Glomerular visceral epithelial cell (primary cell): ENCODE measurements around the gene PRR5L.

ENCODE experiments used
- DNase-seq: peaks from one replicate; pipeline ENCODE4 v3.0.0-alpha.2; 2016; ENCODE audit errors: extremely low spot score

Gene PRR5L

GRCh38 chr11:36295926-36296325 is at the start of gene PRR5L:
TSS of gene PRR5L (plus strand) at chr11:36296288. CDS start at chr11:36401122, 104,834 bp downstream.
- no peak for DNase-seq

- DNase-seq, result no peak
Measured at GRCh38 chr11:36247493-36247892, 48.6 kb upstream of the PRR5L start.

- DNase-seq, result no peak
Measured at GRCh38 chr11:36248436-36248835, 47.7 kb upstream of the PRR5L start.

GRCh38 chr11:36249246-36249645 is 46.8 kb upstream of the PRR5L start:
- peak; percentile 84 for DNase-seq

GRCh38 chr11:36251823-36252222 is 44.3 kb upstream of the PRR5L start:
- no peak for DNase-seq

- no peak for DNase-seq
Measured at GRCh38 chr11:36253238-36253637, 42.9 kb upstream of the PRR5L start.

GRCh38 chr11:36254713-36255112 is 41.4 kb upstream of the PRR5L start:
- no peak for DNase-seq

- DNase-seq, result peak; percentile 81
Measured at GRCh38 chr11:36257351-36257750, 38.7 kb upstream of the PRR5L start.

- DNase-seq, result peak; percentile 67
Measured at GRCh38 chr11:36258730-36259360, 37.2 kb upstream of the PRR5L start.

- DNase-seq, result no peak
Measured at GRCh38 chr11:36261094-36261493, 35.0 kb upstream of the PRR5L start.

- no peak for DNase-seq
Measured at GRCh38 chr11:36264011-36264972, 31.8 kb upstream of the PRR5L start.

- DNase-seq, result no peak
Measured at GRCh38 chr11:36264973-36265344, 31.1 kb upstream of the PRR5L start.

- peak; percentile 52 for DNase-seq
Measured at GRCh38 chr11:36265793-36266628, 30.1 kb upstream of the PRR5L start.

GRCh38 chr11:36266767-36267166 is 29.3 kb upstream of the PRR5L start:
- no peak for DNase-seq

- DNase-seq, result no peak
Measured at GRCh38 chr11:36268337-36268985, 27.6 kb upstream of the PRR5L start.

- no peak for DNase-seq
Measured at GRCh38 chr11:36270701-36271100, 25.4 kb upstream of the PRR5L start.

- DNase-seq, result no peak
Measured at GRCh38 chr11:36271794-36272407, 24.2 kb upstream of the PRR5L start.

GRCh38 chr11:36273110-36273509 is 23.0 kb upstream of the PRR5L start:
- no peak for DNase-seq

- no peak for DNase-seq
Measured at GRCh38 chr11:36274414-36274813, 21.7 kb upstream of the PRR5L start.

- peak; percentile 27 for DNase-seq
Measured at GRCh38 chr11:36278531-36279282, 17.4 kb upstream of the PRR5L start.
